ENCODE data around the gene GLIPR1. TPM values are rescaled to one million over a fixed set of nuclear protein-coding genes. Genes with fewer than 3 reads are reported as not detected.
"Not testable (repeated sequence)": the region's sequence is repeated elsewhere in the genome, so short reads cannot be mapped to it uniquely, and the experiment has no call there.

GLIPR1 gene
- polyA plus RNA-seq, 1 donor from 2014 or later: 147 TPM

DNA sequence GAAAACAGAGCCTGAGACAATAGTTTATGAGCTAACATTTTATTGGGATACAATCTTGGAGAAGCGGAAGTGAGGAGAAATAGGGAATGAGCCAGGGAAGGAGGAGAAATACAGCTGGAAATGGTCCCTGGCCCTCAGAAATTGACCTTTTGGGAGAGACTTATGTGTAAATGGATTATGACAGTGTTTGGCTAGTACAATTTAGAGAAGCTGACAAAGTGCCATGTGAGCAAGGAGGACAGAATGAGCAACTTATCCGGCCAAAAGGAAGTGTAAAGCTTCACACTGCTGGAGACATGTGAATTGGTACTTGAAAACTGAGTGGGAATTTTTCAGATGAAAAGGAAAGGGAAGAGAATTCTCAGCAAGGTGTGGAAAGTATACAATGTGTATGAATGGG is 2.9 kb downstream of the GLIPR1 start:
- Mint-ChIP-seq H3K27ac (peak overlapping the region; percentile 76 to 99 (median 97)), H3K9me3 (peaks cover 0 to 1% (median 0%) of the 10 kb centered on the region in 3 donors), H3K4me1 (peaks cover 41 to 56% (median 53%) of the 10 kb centered on the region in 3 donors), H3K36me3 (no peaks in the 10 kb centered on the region), H3K4me3 (peak overlapping the region; percentile 6 to 100 (median 69)), H3K27me3 (no peaks in the 10 kb centered on the region)

DNA sequence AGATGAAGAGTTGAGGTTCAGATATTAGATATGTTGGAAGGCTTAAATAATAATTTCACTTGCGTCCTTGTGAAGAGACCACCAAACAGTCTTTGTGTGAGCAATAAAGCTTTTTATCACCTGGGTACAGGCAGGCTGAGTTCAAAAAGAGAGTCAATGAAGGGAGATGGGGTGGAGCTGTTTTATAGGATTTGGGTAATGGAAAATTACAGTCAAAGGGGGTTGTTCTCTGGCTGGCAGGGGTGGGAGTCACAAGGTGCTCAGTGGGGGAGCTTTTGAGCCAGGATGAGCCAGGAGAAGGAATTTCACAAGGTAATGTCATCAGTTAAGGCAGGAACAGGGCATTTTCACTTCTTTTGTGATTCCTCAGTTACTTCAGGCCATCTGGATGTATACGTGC is 3.9 kb downstream of the GLIPR1 start:
- H3K4me3 Mint-ChIP-seq: peak overlapping the region in 2 of 4 donors; percentile 2 to 70
- not testable (repeated sequence) for H3K9me3 Mint-ChIP-seq, H3K27me3 Mint-ChIP-seq, H3K36me3 Mint-ChIP-seq
- peaks cover 41 to 55% (median 55%) of the 10 kb centered on the region in 3 donors for H3K4me1 Mint-ChIP-seq
- peak overlapping the region; percentile 7 to 97 (median 32) for H3K27ac Mint-ChIP-seq

DNA sequence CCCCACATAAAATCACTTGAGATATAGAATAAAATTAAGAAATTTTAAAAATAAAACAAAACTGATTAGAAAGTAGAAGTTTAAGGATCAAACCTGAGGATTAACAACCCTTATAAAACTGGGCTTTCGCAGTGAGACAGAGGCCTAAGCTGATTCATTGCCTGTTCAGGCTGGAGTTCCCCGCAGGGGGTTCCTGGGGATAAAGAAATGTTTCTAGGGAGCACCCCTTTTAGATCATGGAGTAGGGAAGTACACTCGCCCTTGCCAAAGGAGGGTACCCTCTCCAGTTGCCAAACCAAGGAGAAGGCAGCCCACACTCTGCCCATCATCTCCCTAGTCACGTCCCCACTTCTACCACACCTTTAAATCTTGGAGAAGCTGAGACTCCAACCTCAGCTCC is 6.8 kb downstream of the GLIPR1 start:
- Mint-ChIP-seq H3K4me1 (peaks cover 35 to 49% (median 39%) of the 10 kb centered on the region in 3 donors), H3K9me3 (peaks cover 0 to 1% (median 0%) of the 10 kb centered on the region in 3 donors), H3K27me3 (no peaks in the 10 kb centered on the region), H3K27ac (peak overlapping the region in 1 of 3 donors; percentile 81), H3K4me3 (no peak overlapping the region), H3K36me3 (peaks cover 4% of the 10 kb centered on the region)

DNA sequence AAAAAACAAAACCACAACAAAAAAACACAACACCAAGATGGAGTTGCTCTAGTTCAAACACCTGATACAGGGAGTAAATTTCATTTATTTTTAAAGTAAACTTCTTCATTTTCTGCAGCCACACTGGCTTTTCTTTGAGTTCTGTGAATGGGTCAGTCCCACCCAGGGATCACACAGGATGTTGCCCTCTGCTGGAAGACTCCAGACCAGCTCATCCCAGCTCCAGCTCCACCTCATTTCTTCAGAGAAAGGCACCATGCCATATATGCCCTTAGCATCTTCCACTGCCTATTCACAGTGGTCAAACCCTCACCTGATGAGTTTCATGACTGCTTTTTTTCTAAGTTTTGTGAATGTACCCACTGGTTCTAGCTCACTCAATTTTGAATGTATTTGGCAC is 8.0 kb downstream of the GLIPR1 start:
- Mint-ChIP-seq H3K36me3 (peaks cover 4% of the 10 kb centered on the region), H3K9me3 (no peaks in the 10 kb centered on the region), H3K4me1 (peaks cover 27 to 45% (median 30%) of the 10 kb centered on the region in 3 donors), H3K27me3 (no peaks in the 10 kb centered on the region), H3K4me3 (no peak overlapping the region), H3K27ac (peak overlapping the region in 1 of 3 donors; percentile 2)

DNA sequence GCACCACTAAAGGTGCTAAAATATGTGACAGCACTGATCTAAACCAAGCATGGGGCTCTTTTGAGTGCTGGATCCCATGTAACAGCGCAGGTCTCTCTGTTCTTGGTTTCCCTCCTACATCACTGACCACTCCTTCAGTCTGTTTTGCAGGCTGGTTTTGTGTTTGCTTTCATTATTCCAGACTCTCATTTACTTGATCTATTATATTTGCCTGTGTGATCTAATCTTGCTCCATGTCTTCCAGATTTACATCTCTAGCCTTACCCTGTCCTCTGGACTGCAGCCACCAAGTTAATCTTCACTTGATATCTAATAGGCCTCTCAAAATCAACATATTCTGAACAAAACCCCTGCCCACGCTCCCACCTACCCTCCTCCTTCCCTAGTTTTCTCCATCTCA is 8.6 kb downstream of the GLIPR1 start:
- H3K27me3 Mint-ChIP-seq: no peaks in the 10 kb centered on the region
- peaks cover 27 to 40% (median 32%) of the 10 kb centered on the region in 3 donors for H3K4me1 Mint-ChIP-seq
- peak overlapping the region; percentile 15 to 68 (median 40) for H3K27ac Mint-ChIP-seq
- no peaks in the 10 kb centered on the region for H3K9me3 Mint-ChIP-seq
- H3K4me3 Mint-ChIP-seq: no peak overlapping the region
- H3K36me3 Mint-ChIP-seq: peaks cover 4% of the 10 kb centered on the region

DNA sequence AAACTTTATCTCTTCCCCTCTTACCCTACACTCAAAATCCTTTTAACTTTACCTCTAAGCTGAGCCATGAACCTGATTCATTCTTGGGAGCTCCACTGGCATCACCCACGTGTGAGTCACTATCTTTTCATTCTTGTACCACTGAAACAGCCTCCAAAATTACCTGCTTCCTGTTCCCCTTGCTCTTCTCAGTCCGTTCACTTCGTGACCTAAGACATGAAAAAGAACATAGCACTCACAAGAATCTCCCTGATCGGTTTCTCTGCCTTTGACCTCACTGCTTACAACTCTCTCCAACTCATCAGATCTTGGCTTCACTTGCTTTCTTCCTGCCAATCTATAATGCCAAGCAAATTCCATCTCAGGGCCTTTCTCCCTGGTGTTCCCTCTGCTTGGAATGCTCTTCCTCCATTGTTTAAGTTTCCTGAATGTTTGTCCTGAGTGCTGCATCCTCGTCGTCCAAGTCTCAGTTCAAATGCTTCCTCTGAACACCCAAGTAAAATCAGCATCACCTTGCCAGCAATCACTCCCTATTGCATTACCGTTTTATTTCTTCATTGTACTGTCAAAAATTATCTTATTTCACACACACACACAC is 9.2 kb downstream of the GLIPR1 start:
- H3K9me3 Mint-ChIP-seq: no peaks in the 10 kb centered on the region
- H3K27ac Mint-ChIP-seq: peak overlapping the region; percentile 15 to 68 (median 40)
- H3K4me3 Mint-ChIP-seq: peak overlapping the region in 1 of 4 donors; percentile 19
- peaks cover 4% of the 10 kb centered on the region for H3K36me3 Mint-ChIP-seq
- H3K4me1 Mint-ChIP-seq: peaks cover 23 to 38% (median 33%) of the 10 kb centered on the region in 3 donors
- no peaks in the 10 kb centered on the region for H3K27me3 Mint-ChIP-seq

DNA sequence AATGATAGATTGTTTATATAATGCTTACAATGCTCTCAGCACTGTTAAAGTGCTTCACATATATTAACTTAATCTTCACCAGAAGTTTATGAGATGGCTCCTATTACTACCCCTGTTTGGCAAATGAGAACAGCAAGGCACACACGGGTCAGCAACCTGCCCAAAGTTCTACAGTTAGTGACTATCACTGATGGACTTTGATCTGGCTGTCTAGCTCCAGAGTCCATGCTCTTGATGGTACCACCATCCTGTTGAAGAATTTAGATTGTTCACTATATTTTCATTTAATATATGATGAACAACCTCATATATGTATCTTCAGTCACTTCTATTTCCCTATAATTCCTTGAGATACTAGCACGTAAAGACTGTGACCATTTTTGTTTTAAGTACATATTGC is 10.6 kb downstream of the GLIPR1 start:
- Mint-ChIP-seq H3K36me3 (peaks cover 4% of the 10 kb centered on the region), H3K27me3 (no peaks in the 10 kb centered on the region), H3K4me1 (peaks cover 23 to 33% (median 30%) of the 10 kb centered on the region in 3 donors), H3K4me3 (no peak overlapping the region), H3K27ac (peak overlapping the region in 1 of 3 donors; percentile 41), H3K9me3 (no peaks in the 10 kb centered on the region)

DNA sequence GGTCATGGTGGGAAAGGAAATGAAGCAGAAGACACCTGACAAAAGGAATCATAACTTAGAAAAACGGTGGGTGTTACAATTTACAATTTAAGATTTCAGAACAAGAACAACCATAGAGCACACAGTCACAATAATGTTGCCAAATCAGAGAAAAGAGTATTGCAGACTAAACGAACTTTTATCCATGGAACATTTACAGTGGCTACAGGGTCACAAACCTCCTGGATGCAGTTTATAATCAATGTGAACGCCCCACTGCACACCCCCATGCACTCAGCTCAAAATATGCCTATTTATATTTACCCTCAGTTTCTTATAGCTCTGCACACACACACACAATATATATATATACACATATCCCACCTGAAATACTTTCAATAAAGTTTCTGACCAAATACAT is 22.9 kb downstream of the GLIPR1 start:
- Mint-ChIP-seq H3K36me3 (peaks cover 1% of the 10 kb centered on the region), H3K4me3 (no peak overlapping the region), H3K4me1 (peaks cover 0 to 8% (median 8%) of the 10 kb centered on the region in 3 donors), H3K27ac (no peak overlapping the region), H3K27me3 (no peaks in the 10 kb centered on the region), H3K9me3 (no peaks in the 10 kb centered on the region)

DNA sequence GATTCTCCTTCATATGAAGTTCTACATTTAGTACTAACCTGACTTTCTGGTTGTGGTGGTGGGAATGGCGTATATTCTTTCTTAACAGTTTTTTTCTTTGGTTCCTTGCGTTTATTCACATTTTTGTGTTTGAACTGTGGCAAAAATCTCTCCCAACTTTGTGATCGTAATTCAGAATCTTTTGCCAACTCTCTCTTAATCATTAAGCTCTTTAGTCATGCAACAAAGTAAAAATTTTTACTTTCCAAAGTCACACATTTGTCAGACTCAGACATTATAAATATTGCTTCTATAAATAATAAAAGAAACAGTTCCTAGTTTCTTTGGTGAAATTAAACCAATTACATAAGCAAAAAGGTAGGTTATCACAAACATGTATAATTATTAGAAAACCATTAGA is 23.3 kb downstream of the GLIPR1 start:
- no peak overlapping the region for H3K27ac Mint-ChIP-seq
- no peaks in the 10 kb centered on the region for H3K27me3 Mint-ChIP-seq
- peaks cover 1% of the 10 kb centered on the region for H3K36me3 Mint-ChIP-seq
- H3K4me1 Mint-ChIP-seq: peaks cover 0 to 10% (median 9%) of the 10 kb centered on the region in 3 donors
- no peak overlapping the region for H3K4me3 Mint-ChIP-seq
- H3K9me3 Mint-ChIP-seq: no peaks in the 10 kb centered on the region

DNA sequence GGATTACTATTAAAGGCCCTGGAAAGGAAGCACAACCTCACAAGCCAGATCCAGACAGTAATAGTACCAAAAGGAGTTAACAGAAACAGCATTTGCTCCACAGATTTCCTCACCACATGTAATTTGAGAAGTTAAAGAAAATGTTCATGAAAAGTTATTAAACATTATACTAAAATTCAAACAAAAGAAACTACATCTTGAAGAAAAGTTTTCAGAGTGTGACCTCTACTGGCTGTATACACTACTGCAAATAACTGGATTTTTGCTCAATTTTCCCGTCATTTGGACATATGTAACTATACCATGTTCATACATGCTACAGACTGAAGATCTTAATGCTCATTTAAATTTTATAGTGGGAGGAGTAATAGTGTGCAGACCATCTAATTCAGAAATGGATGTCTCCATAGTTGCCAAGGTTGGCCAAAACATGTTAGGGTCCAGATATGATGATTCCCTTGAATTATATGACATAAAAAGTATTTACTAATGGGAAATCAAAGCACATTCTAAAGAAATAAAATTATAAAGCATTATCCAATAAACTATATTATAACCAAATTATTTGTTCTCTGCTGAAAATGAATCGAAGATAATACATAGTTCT is 25.3 kb downstream of the GLIPR1 start:
- H3K4me1 Mint-ChIP-seq: peaks cover 13 to 22% (median 21%) of the 10 kb centered on the region in 3 donors
- peak overlapping the region in 2 of 3 donors; percentile 2 to 72 for H3K27ac Mint-ChIP-seq
- peak overlapping the region in 1 of 4 donors; percentile 3 for H3K4me3 Mint-ChIP-seq
- no peaks in the 10 kb centered on the region for H3K27me3 Mint-ChIP-seq
- no peaks in the 10 kb centered on the region for H3K9me3 Mint-ChIP-seq
- no peaks in the 10 kb centered on the region for H3K36me3 Mint-ChIP-seq

DNA sequence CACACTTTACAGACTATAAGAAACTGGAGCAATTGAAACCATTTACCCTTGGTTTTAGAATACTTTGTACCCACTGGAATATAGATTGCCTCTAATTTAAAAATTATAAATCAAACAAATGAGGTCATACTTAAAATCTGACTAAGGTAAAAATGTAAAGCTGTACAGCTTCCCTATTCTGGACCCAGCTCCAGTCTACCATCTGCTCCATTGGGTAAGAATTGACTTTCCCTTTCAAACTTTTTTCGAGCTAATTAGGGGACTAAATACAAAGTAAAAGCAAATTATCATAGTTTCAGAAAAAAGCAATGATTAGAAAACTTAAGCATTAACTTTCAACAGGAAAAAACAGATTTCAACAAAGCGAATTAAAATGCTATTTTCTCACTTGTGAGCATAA is 26.5 kb downstream of the GLIPR1 start:
- Mint-ChIP-seq H3K27ac (no peak overlapping the region), H3K9me3 (no peaks in the 10 kb centered on the region), H3K4me1 (peaks cover 17 to 32% (median 30%) of the 10 kb centered on the region in 3 donors), H3K4me3 (no peak overlapping the region), H3K27me3 (no peaks in the 10 kb centered on the region), H3K36me3 (peaks cover 2% of the 10 kb centered on the region)

DNA sequence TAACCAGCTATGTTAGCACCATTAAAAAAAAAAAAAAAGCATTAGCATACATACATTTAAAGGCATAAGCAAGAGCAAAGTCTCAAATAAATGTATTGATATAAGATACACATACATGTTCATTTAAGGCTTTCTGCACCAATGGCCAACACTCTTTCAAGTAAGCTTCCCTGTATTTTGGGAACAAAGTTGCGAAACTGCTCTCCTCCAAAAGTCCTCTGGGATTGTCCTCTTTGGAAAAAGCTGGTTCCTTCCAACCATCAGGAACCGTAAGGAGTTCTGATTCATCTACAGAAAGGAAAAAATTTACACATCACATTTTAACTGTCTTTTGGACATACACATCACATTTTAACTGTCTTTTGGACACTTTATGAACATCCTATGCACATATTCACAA is 27.6 kb downstream of the GLIPR1 start:
- Mint-ChIP-seq H3K9me3 (no peaks in the 10 kb centered on the region), H3K4me3 (peak overlapping the region in 1 of 4 donors; percentile 25), H3K4me1 (peaks cover 17 to 32% (median 30%) of the 10 kb centered on the region in 3 donors), H3K27ac (no peak overlapping the region), H3K27me3 (no peaks in the 10 kb centered on the region), H3K36me3 (peaks cover 2% of the 10 kb centered on the region)

DNA sequence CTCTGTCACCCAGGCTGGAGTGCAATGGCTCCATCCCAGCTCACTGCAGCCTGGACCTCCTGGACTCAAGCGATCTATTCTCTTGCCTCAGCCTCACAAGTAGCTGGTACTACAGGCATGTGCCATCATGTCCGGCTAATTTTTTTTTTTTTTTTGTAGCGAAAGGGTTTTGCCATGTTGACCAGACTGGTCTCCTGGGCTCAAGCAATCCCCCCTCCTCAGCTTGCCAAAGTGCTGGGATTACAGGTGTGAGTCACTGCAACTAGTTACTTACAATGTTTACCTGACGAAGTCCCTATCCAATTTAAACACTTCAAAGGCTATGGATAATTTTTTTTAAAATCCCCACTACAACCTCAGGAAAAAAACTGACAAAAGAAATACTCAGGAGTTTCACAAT is 29.1 kb downstream of the GLIPR1 start:
- no peaks in the 10 kb centered on the region for H3K9me3 Mint-ChIP-seq
- peak overlapping the region in 1 of 4 donors; percentile 99 for H3K4me3 Mint-ChIP-seq
- H3K36me3 Mint-ChIP-seq: peaks cover 2% of the 10 kb centered on the region
- peak overlapping the region; percentile 88 to 100 (median 98) for H3K27ac Mint-ChIP-seq
- no peaks in the 10 kb centered on the region for H3K27me3 Mint-ChIP-seq
- H3K4me1 Mint-ChIP-seq: peaks cover 17 to 32% (median 30%) of the 10 kb centered on the region in 3 donors

DNA sequence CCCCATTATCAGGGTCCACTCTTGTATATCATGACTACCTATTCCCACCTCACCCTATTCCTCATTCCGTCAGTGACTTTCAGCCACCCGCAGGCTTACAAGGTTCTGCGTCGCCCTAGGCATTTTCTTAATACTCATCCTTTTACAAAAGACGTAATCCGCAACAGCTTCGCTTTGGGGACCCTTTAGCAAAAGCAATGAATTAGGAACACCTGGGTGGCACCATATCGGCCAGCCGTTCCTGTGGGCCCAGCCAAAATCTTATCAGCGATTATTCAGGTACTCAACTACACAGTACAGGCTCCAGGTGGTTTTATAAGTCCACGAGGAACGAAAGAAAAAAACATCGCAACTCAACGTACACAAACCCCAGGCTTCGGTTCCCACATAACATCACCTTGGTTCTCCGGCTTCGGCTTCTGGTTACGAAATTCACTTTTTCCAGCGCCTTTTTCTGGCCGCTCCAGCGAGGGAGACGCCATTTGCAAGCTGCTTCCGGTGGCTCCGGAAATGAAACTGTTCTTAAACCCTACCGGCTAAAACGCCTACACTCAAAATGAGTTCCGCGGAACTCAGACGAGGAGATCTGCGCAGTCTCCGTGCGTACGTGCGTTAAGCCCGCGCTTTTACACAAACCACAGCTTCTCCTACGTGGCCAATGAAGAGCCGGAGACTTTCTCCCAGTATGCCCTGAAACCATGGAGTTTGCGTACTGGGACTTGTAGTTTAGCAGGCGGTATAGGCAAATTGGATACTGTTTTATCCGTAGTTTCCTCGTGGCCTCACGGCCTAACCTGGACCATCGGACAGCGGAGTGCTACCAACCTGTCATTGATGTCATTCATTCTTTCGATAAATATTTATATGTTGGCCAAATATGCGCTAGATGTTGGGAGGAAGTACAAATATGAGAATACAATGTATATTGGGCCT is 30.8 kb downstream of the GLIPR1 start, which contains the start of gene KRR1:
Gene KRR1, minus strand, starts transcription at position 494 of the 933 bp plus-strand sequence. Its CDS starts 12 bp downstream, at position 482.
- Mint-ChIP-seq H3K4me1 (peaks cover 17 to 27% (median 27%) of the 10 kb centered on the region in 3 donors), H3K27ac (peak within 1 kb of the TSS; percentile 88 to 100 (median 98)), H3K4me3 (peak within 1 kb of the TSS; percentile 97 to 99 (median 98)), H3K9me3 (no peaks in the 10 kb centered on the region), H3K27me3 (peaks cover 1% of the 10 kb centered on the region), H3K36me3 (peaks cover 2% of the 10 kb centered on the region)

DNA sequence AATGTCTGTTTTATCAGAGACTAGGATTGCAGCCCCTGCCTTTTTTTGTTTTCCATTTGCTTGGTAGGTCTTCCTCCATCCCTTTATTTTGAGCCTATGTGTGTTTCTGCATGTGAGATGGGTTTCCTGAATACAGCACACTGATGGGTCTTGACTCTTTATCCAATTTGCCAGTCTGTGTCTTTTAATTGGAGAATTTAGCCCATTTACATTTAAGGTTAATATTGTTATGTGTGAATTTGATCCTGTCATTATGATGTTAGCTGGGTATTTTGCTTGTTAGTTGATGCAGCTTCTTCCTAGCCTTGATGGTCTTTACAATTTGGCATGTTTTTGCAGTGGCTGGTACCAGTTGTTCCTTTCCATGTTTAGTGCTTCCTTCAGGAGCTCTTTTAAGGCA is 40.7 kb downstream of the GLIPR1 start:
- not testable (repeated sequence) for H3K27ac Mint-ChIP-seq, H3K36me3 Mint-ChIP-seq, H3K4me1 Mint-ChIP-seq, H3K9me3 Mint-ChIP-seq
- peaks cover 12% of the 10 kb centered on the region for H3K27me3 Mint-ChIP-seq
- peak overlapping the region in 1 of 4 donors; percentile 25 for H3K4me3 Mint-ChIP-seq

Measured in IgD-negative memory B cell (primary cell).